Dedifferentiated amniotic fluid mesenchymal stem cell (primary cell): Measurements from ENCODE around the gene HEY2.

Experiments used
- DNase-seq: peaks from one replicate; pipeline ENCODE4 v3.0.0-alpha.2; 2016; ENCODE audit errors: extremely low spot score

The HEY2 gene

DNA sequence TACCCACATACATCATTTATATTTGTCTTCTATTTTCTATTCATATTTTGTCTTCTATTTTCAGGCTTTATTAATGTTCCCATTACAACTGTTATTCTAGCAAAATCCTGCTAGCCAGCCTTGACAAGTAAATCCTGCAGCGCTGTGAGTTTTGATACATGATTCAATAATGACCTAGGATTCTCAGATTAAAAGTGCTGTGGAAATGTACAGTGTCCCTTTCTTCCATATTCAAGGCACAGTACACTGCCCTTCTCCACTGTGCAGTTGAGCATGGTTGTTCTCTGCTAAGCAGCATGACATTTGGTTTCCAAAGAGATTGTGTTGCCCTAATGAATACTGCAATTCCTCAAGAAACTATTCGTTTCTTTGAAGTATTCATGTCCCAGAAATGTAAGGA lies 5.8 kb upstream of the HEY2 start:
- no peak for DNase-seq

DNA sequence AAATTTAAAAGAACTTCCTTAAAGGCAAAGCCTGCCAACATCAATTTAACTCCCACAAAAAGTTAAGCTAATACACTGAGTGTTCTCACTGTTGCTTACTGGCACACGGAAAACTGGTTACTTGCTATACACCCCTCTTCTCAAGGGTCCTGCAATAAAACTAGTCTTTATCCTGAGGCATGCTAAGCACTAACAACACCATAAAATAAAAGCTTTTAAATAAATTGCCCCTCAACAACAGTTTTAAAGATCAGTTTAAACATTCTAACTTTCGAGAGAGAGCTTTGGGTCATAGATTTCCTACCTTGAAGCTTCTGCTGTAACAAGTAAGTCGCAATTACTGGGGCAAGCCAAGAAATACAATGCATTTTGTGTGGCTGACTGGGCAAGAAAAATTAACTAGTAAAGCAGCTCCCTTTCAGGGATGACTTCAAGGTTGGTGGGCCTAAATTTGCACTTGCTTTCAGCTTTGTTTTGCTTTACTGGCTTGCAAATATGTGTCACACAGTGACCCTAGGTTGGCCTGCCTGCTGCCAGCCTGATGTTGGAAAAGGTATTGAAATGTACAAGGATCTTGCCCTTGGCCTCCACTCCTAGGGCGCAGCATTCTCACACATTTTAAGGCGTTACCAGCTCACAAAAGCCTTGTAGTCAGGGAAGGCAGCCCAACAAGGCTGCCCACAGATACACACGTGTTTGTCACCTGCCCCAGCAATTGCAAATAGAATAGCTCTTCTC lies 4.0 kb upstream of the HEY2 start:
- DNase-seq: no peak

DNA sequence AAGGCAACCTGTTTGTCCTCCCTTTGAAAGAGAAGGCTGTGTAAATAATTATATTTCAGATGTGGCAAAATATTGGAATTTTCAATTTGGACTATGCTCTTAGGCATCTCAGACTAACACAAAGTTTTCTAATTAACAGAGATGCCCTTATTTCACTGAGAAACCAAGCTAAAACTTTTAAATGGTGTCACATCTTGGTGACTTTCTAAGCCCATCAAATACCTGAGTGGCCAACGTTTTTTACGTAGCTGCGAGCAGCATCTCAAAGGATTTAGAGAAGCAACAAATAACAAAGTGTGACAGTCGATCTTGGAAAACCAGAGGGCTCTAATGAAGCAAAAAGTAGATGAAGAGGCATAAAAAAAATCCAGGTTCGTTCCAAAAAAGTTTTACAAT lies 3.4 kb upstream of the HEY2 start:
- no peak for DNase-seq

DNA sequence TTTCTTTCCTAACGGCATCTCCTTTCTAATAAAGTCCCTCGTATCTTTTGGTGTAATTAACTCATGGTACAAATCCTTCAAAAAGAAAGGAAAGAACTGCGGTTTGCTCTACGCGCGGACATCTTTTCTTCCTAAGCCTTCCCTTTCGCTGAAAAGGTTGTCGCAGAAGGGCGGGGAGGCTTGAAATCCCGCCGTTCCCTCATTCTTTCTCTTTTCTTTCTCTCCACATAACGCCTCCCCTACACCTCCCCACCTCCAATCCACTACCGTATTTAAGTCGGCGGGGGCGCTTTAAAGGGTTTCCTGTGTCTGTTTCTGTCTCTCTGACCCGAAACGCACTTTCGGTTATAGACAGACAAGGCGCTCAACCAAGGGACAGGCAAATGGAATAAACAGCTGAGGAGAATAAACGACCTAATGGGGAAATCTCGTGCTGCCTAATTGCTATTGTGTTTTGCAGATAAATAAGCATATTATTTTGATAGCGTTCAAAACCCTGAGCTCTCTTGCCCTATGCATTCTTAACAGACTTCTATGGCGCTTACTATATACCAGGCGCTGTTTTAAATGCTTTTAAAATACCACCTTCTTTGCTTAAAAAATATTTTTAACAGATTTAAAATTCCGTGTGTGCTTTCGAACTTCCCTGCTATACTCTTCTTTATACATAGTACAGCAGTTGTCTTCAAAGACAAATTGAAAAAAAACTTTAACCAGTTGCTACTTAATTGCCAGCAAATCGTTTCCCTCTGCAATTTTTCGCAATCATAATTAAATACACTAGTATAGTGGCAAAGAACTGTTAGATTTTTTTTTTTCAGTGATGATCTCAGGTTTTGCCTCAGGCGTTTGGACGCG lies 2.5 kb upstream of the HEY2 start:
- no peak for DNase-seq

DNA sequence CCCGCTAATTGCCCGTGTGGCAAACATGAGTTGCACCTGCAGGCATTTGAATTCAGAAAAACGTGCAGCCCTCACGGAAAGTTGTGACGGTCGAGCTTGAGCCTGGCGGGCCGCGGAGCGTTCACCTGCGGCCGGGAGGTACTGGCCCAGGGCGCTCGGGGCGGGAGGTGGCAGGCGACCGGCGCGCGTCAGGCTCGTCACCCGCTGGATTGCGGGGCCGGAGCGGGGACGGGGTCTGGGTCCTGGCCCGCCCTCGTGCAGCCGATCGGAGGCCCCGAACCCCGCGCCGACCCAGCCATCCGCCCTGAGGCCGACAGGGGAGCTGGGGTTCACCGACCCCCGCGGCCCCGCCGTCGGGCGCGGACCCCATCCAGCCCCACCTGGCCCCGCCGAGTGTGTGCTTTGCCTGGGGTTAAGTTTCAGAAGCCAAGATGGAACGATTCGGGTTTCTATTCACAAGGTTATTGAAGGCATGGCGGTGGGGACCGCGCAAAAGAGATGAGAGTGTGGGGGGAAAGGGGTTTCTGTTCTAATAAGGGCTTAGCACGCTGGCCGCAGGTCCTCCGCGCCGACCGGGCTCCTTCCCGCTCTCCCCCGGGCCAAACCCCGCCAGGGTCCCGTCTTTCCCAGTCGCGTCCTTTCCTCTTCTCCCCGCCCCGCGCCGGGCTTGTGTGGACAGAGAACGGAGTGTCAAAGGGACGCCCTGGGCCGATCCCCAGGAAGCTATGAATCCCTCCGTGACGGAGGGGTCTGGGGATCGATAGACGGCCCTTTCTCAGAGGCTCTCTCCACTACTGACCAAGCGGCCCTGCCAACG lies 1.6 kb upstream of the HEY2 start:
- DNase-seq: no peak

DNA sequence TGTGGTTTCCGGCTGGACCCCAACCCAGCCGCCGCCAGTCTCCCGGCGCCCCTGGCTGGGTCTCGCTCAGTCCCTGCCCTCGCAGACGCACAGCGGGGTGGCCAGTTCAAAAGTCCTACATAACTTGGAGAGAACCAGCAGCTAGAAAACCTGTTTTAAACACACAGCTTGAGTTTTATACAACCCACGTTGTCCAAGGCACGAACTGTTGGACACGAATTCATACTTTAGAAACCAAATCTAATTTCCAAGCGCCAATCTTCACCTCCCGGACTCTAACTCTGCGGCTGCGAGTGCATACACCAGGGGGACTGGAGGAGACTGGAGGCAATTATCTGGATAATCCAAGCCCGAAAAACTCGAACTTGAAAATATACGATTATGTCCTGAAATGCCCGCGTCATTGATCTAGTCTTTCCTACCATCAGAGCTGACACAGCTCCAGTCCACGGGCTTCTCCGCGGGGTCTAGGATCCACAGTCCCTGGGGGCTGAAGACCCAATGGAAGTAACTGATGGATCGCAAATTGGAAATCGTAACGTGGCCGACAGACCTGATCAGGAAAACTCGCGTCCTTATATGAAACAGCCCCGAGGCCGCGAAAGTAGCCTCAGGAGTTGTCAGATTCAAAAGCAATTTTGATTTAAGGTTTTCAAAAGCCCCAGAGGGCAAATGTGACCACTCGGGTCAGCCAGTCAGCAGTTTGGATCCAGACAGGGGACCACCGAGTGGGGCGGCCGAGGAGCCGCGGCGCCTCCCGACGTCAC lies 843 bp upstream of the HEY2 start:
- DNase-seq: no peak

DNA sequence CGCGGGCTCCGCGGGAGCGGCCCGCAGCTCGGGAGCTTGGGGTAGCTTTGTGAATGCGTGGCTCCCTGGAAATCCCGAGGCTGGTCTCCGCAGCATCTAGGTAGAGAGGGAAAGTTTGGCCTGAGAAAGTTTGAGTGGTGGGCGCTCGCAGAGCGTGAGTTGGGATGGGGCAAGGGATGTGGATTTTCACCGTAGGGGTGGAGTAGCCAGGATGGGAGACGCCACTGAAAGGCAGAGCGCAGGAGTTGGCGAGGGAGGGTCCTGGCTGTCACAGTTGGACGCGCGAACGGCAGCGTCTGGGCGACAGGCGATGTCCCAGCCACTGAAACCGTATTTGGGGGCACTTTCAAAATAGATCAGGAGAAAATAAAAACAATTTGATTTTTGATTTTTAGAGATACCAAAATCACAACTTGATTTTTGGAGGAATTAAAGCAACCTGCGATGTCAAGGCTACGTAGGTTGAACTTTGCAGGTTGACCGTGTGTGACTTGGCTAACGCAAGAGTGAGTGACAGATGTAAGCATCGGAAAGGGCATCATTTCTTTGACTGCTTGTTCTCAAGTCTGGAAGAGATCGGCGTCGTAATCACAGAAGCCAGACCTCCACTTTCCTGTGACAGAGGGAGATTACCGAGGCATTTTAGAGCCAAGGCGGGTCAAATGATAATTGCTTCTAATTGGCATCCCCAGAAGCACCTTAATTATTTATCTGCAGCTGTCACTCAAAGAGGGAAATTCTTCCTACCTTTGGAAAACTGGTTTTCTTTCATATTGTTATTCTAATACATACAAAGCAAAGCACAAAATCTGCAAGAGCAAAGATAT lies 646 bp downstream of the HEY2 start:
- DNase-seq: no peak

DNA sequence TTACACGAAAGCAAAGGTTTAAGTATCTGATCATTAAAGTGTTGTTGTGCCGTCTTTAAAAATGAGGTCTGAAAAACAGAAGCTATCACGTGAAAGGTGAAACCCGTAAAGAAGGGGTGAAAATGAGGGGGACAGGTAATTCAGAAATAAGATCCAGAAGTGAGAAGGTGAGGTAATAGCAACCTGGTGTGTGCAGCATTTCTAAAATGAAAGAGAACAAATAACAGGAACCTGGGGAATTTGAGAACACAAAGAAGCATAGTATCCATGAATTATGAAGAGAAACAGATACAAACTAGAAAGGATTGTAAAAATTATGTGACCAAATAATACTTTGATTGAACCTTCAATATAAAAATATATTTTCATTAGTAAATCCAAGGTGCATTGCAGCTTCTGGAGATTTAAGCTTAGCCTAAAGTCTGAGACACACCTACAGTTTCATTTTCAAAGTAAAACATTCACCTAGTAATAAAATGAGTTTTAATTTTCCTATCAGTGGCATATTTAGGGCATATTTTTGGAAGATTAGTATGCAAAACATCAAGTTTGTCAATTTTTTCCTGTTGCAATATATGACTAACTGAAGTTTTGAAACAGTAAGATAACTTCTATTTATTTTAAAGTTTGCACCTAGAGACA lies 1.4 kb downstream of the HEY2 start:
- DNase-seq: no peak

DNA sequence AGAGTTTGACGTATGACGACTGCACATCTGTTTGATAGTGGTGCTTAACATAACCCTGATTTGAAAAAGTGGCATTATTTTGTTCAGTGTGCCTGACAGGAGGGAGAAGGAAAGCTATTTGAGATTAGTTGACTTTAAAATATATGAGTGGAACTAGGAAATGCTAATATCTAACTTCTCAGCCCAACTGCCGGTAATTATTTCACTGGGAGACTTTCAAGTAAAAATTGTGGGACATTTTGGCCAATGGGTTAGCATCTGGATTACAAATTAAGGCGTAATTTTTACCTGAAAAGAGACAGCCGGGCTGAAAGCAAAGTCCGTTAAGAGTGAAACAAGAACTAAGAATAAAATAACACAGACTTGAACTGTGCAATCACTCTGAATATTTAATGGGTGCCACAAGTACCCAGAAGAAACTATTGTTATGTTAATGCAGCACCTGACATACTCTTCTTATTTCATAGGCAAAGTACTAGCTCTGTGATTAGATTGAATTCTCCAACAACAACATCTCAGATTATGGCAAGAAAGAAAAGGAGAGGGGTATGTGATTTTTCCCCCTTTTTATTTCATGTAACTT lies 2.0 kb downstream of the HEY2 start:
- DNase-seq: no peak

DNA sequence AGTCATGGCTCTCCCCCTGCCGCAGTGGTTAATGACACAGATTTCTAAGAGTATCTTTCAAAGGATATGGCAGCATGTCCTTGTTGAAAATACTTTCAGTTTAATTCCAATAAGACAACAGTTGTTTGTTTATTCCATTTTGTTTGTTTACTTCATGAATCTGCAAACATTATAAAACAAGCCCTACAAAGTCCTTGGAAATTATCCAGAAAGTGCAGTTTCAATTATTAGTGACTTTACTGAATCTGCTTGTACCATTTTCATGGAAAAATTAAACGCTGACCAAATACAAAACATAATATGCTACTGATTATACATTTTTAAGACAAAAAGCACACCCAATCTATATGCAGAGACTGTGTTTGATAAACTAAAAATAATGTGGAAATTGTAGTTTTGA lies 3.3 kb downstream of the HEY2 start:
- DNase-seq: no peak

DNA sequence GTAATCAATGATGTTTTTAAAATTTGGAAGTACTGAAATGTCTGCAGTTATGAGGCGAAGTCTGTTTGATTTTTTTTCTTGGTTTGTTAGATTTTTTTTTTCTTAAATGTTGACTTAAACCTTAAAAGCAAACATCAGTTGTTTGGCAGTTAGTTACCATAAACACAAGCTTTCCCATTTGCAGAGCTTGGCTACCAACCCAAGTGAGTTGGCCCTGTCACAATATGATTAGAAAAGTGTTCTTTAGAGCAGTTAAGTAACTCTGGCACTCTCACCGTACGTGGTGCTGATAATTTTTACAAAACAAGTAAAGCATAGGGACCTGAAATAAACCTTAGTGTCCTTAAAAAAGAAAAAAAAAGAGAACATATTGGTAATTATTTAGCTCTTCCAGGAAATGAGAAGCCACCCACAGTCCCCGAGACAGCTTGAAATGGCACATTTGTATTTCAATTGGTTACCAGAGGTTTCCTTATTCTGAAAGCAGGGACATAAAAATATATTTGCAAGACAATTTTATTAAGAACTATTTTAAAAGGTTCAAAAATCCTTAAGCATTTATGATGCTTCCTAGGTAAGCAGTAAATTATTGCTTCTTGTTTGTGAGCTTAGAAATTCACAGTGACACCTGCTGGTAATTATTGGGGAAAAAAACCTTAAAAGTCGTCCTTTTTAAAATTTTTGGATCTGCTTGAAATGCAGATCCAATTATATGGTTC lies 3.9 kb downstream of the HEY2 start:
- DNase-seq: peak; percentile 51

DNA sequence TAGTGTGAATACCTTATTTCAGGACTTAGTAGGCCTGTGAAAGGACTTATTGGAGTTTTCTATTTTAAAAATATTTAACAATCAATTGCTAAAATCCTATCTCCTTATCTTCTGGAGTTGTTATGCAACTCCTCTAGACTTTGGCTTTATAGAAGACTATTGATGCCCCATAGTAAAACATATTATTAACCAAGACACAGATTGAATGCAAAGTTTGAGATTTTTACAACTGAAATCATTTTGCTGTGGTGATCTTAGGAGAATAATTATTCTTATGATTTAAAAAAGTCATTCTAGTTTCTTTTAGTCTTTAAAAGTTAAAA lies 4.5 kb downstream of the HEY2 start:
- DNase-seq: no peak

DNA sequence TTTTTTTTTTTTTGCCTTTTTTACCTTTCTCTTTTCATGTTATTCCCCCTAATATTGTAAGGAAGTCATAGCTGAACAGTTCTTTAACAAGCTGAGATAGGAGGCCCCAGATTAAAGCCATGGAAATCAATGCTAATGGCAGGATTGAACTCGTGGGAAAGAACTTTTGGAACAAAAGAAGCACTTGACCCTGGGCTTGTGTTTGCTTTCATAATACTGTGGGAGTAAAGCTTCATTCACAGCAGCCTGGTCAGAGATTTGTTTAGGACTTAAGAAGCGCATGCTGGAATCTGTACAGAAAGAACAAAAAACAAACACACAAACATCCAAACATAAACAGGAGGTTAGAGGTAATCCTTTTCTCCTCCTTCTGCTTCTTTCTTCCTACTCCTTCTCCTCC lies 5.1 kb downstream of the HEY2 start:
- no peak for DNase-seq

DNA sequence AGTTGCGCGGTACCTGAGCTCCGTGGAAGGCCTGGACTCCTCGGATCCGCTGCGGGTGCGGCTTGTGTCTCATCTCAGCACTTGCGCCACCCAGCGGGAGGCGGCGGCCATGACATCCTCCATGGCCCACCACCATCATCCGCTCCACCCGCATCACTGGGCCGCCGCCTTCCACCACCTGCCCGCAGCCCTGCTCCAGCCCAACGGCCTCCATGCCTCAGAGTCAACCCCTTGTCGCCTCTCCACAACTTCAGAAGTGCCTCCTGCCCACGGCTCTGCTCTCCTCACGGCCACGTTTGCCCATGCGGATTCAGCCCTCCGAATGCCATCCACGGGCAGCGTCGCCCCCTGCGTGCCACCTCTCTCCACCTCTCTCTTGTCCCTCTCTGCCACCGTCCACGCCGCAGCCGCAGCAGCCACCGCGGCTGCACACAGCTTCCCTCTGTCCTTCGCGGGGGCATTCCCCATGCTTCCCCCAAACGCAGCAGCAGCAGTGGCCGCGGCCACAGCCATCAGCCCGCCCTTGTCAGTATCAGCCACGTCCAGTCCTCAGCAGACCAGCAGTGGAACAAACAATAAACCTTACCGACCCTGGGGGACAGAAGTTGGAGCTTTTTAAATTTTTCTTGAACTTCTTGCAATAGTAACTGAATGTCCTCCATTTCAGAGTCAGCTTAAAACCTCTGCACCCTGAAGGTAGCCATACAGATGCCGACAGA lies 9.9 kb downstream of the HEY2 start:
- DNase-seq: no peak

DNA sequence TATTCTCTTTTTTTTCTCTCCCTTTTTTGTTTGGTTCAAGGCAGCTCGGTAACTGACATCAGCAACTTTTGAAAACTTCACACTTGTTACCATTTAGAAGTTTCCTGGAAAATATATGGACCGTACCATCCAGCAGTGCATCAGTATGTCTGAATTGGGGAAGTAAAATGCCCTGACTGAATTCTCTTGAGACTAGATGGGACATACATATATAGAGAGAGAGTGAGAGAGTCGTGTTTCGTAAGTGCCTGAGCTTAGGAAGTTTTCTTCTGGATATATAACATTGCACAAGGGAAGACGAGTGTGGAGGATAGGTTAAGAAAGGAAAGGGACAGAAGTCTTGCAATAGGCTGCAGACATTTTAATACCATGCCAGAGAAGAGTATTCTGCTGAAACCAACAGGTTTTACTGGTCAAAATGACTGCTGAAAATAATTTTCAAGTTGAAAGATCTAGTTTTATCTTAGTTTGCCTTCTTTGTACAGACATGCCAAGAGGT lies 10.6 kb downstream of the HEY2 start:
- DNase-seq: no peak

DNA sequence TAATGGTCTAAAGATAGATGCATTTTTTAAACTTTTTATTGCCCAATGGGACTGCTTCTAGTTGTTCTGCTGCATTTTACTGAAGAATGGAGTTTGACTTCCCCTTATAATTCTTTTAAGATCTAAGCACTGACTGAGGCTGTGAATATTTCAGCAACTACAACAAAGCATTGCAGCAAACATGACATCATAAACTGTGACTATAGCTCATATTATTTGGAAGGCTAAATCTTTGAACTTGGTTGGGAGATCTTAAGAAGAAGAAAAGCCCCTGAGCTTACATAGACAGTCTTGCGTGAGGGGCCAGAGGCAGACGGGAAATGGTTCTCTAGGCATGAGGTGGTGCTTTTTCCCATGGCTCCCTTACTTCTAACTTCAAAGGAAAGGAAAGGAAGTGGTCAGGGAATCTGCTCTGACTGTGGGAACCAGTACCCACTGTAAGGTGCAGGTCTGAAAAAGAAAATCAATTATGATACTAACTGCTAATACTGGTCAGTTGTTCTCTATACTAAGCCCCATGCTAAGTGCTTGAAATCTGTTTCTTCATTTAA lies 14.8 kb downstream of the HEY2 start:
- no peak for DNase-seq

DNA sequence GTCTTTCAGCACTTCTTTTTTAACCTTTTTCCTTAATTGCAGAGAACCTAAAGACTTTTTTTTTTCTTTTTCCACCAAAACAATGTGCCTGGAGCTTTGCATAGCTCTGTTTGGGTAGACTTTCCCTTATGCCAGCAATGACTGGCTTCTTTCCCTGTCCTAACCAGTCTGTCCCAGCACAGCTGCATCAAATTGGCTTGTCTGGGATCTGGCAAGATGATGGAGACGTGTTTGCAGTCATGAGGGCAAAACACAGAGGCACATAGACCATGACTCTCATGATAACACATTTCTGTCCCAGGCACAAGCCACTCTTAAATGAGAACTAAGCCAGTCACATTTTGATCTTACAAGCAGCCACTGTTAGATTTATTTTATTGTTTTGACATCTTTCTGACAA lies 16.5 kb downstream of the HEY2 start:
- DNase-seq: no peak

DNA sequence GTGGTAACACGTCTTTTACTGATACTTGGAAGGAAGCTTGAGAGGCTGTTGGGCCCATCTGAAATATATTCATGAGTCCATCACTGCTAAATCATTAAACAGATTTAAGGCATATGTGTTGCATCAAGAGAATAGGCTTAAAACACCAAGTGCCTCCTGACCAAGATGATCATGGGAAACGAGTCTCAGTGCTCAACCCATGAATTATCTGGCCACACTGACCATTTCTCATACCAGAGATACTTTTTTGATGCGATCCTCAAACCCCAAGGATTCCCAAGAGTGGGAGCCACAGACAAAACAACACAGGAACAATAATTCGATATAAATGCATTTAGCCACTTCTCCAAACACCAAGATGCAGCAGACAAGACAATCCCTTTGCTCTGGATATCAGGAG lies 17.2 kb downstream of the HEY2 start:
- no peak for DNase-seq
